HG03039 (cell line): ENCODE measurements around the gene HYDIN.

Source experiments
- ATAC-seq: cut with Tn5 transposase; IDR thresholded peaks from one replicate; pipeline ENCODE4 v1.9.1; 2021; ENCODE audit warnings: mild to moderate bottlenecking, moderate library complexity; ENCODE audit not compliant: unreplicated experiment

HYDIN gene

DNA sequence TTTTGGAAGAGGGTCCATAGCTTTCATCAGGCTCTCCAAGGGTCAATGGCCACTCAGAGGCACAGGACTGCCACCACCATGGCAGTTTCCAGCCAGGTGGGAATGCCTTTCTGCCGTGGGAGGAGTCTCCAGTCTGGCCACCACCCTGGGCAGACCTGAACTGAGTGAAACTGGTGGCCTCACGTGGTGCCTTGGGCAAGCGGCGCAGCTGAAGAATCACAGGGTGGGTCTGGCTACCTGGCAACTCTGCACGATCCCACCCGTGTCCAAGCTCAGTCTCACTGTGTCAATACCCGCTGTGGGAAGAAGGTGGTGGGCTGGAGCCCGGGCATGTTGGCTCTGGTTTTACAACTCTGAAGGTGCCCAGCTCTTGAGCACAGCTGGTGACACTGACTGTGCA, 461.4 kb downstream of the HYDIN start:
- ATAC-seq: no peak

DNA sequence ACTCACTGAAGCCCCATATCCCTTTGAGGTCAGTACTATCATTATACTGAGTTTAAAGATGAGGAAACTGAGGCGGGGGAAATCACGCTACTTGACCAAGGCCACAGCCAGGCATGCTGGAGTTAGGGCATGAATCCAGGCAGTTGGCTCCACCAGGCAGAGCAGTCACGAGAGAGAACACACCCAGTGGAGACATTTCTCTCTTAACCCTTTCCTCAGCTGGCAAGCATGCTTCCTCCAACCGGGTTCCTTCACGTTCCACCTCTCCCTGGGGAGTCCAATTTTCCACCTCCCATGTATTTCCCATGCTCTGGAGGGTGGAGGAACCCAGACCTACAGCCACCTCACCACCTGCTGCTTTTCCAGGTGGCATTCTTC, 462.3 kb downstream of the HYDIN start:
- no peak for ATAC-seq

DNA sequence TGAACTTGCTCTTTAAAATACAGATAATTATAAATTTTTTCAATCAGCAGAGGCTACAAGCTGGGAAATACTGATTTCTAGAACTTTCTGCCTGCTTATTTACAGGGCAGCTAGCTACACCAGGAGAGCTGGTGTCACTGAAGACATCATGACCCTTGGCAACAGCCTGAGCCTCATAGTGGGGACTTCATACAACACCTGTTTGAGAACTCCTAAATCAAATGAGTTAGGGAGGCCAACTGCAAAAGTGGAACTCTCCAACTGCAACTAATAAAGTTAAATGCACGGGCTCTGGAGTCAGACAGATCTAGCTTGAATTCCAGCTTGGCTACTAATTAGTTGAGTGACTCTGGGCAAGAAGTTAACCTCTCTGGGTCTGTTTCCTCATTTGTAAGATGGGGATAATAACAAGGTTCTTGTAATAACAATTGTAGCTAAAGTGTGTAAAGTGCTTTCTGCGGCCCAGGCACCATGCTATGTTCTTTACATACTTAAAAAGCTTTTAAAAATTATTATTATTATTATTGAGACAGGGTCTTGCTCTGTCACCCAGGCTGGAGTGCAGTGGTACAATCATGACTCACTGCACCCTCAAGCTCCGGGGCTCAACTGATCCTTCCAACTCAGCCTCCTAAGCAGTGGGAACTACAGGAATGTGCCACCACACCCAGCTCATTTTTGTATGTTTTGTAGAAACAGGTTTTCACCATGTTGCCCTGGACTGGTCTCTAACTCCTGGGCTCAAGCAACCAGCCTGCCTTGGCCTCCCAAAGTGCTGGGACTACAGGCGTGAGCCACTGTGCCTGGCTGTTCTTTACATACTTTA, 462.9 kb downstream of the HYDIN start:
- ATAC-seq: no peak

DNA sequence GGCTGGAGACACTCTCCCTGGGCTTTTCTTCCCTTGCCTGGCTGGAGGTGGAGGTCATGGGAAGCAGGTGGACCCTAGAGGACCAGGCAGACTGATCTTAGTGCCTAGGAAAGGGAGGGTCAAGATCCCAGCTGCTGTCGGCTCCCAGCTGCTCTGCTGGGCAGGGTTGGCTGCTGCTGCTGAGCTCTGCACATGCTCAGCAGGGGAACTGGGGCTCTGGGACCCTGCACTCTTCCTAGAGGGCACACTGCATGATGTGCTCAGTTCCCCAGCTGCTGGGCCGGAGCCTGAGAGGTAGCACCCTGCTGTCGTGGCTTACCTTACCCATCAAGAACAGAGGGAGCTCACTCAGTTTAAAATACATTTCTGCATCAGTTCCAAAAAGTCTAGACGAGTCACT, 463.9 kb downstream of the HYDIN start:
- no peak for ATAC-seq

DNA sequence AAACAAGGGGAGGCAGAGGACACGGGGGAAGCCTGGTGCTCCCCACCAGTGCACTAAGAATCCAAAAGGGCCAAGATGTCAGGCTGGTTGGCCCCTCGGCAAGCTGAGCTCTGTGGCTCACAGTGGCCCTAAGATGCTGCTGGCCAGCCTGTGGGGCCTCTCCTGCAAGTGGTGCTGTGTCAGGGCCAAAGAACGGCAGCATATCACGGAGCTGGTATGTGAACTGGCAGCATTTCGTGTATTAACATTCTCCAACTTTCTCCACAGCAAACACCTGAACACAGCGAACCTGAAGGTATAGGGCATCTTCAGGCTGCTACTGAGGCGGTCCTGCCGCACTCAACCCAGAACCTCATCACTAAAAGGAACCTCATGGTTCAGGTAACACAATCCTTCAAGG, 464.3 kb downstream of the HYDIN start:
- ATAC-seq: no peak

DNA sequence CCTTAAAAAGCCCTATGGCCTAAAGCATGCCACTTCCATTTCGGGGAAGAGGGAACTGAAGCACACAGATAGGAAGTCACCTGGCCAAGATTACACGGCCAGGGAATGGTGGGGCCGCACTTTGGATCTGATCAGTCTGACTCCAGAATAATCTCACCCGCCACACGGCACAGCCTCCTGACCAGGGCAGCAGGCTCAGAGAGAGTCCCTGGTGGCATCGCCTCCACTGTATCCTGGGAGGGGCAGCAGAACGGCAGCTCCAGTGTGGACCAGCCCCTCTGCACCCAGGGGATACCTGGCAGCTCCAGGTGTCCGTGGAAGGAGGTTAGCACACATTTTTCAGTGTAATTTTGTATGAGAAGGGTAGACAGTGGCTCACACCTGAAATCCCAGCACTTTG, 465.0 kb downstream of the HYDIN start:
- ATAC-seq: no peak

DNA sequence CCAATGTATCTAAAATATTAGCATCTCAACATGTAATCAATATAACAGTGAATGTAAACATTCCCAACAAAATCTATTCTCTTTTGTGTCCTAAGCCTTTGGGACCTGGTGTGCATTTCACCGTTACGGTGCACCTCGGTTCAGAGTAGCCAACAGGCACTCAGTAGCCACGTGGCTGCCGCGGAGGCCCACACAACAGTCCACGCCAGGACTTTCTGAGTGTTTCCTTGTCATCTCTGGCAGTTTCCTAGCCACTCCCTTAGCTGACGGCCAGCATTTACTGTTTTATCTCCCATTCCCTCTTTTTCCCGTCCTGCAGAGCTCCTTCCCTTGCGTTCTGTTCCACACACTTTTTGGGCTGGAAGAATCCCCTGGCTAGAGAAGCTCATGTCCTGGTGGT, 465.9 kb downstream of the HYDIN start:
- no peak for ATAC-seq

DNA sequence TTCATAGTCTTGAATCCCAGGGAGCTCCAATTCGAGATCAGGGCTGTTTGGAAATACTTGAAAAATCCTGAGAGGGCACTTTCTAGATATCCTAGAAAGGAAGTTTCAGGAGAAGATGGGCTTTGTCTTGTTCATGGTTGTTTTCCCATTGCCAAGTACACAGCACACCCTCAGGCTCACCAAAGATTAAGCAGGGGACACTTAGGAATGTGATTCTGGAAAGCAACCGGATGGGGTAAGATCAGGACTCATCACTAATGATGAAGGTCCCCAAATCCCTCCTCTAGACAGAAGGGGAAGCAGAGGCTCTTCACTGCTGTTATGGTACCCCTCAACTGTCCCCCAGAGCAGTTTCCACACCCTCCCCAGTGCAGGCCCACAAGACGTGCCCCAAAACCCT, 470.3 kb downstream of the HYDIN start:
- no peak for ATAC-seq

DNA sequence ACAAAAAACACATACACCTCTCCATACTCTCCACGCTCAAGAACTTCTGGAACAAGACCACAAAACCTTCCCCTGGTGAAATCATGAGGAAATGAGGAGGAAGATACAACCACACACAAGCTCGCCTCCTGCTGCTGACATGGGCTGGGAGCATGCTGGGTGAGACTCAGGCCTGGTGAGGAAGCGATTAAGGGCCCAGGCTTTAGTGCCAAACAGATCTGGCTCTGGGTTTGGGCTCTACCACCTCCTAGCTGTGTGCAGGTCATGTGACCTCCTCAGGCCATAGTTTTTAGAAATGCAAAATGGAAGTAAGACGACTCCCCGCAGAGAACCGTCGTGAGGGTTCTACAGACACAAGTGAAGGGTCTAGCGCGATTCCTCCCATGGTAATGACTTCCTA, 470.9 kb downstream of the HYDIN start:
- no peak for ATAC-seq

DNA sequence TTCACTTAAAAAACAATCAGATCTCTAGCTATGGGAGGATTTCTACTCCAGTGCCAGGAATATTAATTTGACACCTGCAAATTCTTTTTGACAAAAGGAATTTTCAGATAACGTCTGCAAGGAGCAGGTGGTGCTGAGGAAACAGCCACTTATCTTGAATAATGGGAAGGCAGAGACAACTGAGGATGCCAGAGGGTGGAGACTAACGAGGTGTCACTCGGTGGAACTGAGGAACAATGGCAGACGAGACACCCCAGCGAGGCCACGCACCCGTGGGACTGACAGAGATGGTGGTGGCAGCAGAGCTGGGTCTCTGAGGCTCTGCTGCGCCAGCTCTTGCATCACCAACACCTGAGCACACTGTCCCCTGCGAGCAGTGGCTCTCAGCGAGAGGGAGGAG, 471.7 kb downstream of the HYDIN start:
- ATAC-seq: no peak
